Endothelial cell (in vitro differentiated cells): ENCODE measurements around the gene AGBL1. TPM values are rescaled to one million over a fixed set of nuclear protein-coding genes. Genes with fewer than 3 reads are reported as not detected.

Experiments
- DNase-seq: peaks from one replicate; pipeline ENCODE4 v3.0.0; 2021; ENCODE audit warnings: low spot score
- H3K27ac Mint-ChIP-seq: one replicate; pipeline ENCODE4 v1.8.0; 2021; ENCODE audit warnings: mixed read lengths, inconsistent platforms; ENCODE audit not compliant: unreplicated experiment
- H3K27me3 Mint-ChIP-seq: one replicate; pipeline ENCODE4 v1.8.0; 2021; ENCODE audit warnings: mild to moderate bottlenecking, moderate library complexity, mixed read lengths, inconsistent platforms; ENCODE audit not compliant: unreplicated experiment
- H3K36me3 Mint-ChIP-seq: one replicate; pipeline ENCODE4 v1.8.0; 2021; ENCODE audit warnings: mild to moderate bottlenecking, low read depth, mixed read lengths, inconsistent platforms; ENCODE audit not compliant: unreplicated experiment
- H3K4me1 Mint-ChIP-seq: one replicate; pipeline ENCODE4 v1.8.0; 2021; ENCODE audit warnings: mild to moderate bottlenecking, mixed read lengths, inconsistent platforms; ENCODE audit not compliant: unreplicated experiment
- H3K4me3 Mint-ChIP-seq: one replicate; pipeline ENCODE4 v1.8.0; 2021; ENCODE audit warnings: mild to moderate bottlenecking, mixed read lengths, inconsistent platforms; ENCODE audit not compliant: unreplicated experiment
- H3K9me3 Mint-ChIP-seq: one replicate; pipeline ENCODE4 v1.8.0; 2021; ENCODE audit warnings: mixed read lengths, inconsistent platforms; ENCODE audit not compliant: unreplicated experiment
- CTCF ChIP-seq: fragments of 200-600 bp; sonication (generic); IDR thresholded peaks from one replicate; pipeline ENCODE4 v1.5.0; 2021; ENCODE audit warnings: antibody characterized with exemption; ENCODE audit not compliant: unreplicated experiment
- total RNA-seq: library from RNA; stranded (reverse); fragmentation: NEBNext Ultra II Directional; extraction: Animal tissue kit (Norgen Biotek cat#: 25700); gene quantifications from one replicate; pipeline ENCODE4 v1.2.1, GENCODE V29; 2021; ENCODE audit not compliant: unreplicated experiment

The AGBL1 gene
- total RNA-seq, 1 donor from 2014 or later: 0.03 TPM

GRCh38 chr15:86935841-86936240 is 856.2 kb downstream of the AGBL1 start:
- no peaks in the 10 kb centered on the region for H3K27me3 Mint-ChIP-seq
- no peak overlapping the region for H3K27ac Mint-ChIP-seq
- no peaks in the 10 kb centered on the region for H3K9me3 Mint-ChIP-seq
- H3K4me3 Mint-ChIP-seq: no peak overlapping the region
- no peak for DNase-seq
- H3K4me1 Mint-ChIP-seq: no peaks in the 10 kb centered on the region
- no peaks in the 10 kb centered on the region for H3K36me3 Mint-ChIP-seq
- no peak for TF ChIP-seq CTCF

DNA sequence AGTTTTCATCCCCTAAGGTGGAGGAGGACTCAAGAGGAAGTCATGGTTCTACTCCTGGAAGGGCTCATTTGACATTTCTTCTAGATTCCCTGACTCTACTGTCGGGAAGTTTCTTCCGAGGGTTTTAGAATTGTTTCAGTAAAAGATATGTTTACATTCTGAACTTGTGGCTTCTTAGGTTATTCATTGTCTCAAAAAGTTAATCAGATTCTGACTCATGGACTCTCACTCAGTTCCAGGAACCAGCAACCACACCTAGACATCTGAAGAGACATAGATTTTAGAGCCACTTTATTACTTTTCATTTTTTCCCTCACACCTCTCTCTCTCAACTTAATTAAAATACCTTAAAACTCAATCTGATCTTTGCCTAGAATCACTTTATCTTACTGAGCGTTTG is 862.6 kb downstream of the AGBL1 start:
- Mint-ChIP-seq H3K27me3 (no peaks in the 10 kb centered on the region), H3K9me3 (no peaks in the 10 kb centered on the region), H3K27ac (no peak overlapping the region), H3K4me1 (no peaks in the 10 kb centered on the region), H3K36me3 (no peaks in the 10 kb centered on the region), H3K4me3 (no peak overlapping the region)
- no peak for DNase-seq
- no peak for TF ChIP-seq CTCF

GRCh38 chr15:86948719-86949118 is 869.0 kb downstream of the AGBL1 start:
- no peak for DNase-seq
- Mint-ChIP-seq H3K4me1 (no peaks in the 10 kb centered on the region), H3K36me3 (no peaks in the 10 kb centered on the region), H3K4me3 (no peak overlapping the region), H3K27me3 (no peaks in the 10 kb centered on the region), H3K9me3 (no peaks in the 10 kb centered on the region), H3K27ac (no peak overlapping the region)
- no peak for TF ChIP-seq CTCF

GRCh38 chr15:86959254-86959653 is 879.6 kb downstream of the AGBL1 start:
- H3K27ac Mint-ChIP-seq: no peak overlapping the region
- no peaks in the 10 kb centered on the region for H3K9me3 Mint-ChIP-seq
- no peak for DNase-seq
- no peak overlapping the region for H3K4me3 Mint-ChIP-seq
- H3K36me3 Mint-ChIP-seq: no peaks in the 10 kb centered on the region
- H3K27me3 Mint-ChIP-seq: no peaks in the 10 kb centered on the region
- no peaks in the 10 kb centered on the region for H3K4me1 Mint-ChIP-seq
- TF ChIP-seq CTCF: no peak

- no peak overlapping the region for H3K4me3 Mint-ChIP-seq
- H3K27ac Mint-ChIP-seq: no peak overlapping the region
- DNase-seq: no peak
Measured at GRCh38 chr15:86961669-86962068, 882.0 kb downstream of the AGBL1 start.

More at GRCh38 chr15:86961669-86962068, 882.0 kb downstream of the AGBL1 start:
- no peak for TF ChIP-seq CTCF
- H3K36me3 Mint-ChIP-seq: no peaks in the 10 kb centered on the region
- no peaks in the 10 kb centered on the region for H3K9me3 Mint-ChIP-seq
- no peaks in the 10 kb centered on the region for H3K4me1 Mint-ChIP-seq
- no peaks in the 10 kb centered on the region for H3K27me3 Mint-ChIP-seq
